ENCODE measurements around the gene SNRNP35. TPM values are rescaled to one million over a fixed set of nuclear protein-coding genes. Genes with fewer than 3 reads are reported as not detected.
"Not testable (repeated sequence)": the region's sequence is repeated elsewhere in the genome, so short reads cannot be mapped to it uniquely, and the experiment has no call there.

SNRNP35 gene, protein sequence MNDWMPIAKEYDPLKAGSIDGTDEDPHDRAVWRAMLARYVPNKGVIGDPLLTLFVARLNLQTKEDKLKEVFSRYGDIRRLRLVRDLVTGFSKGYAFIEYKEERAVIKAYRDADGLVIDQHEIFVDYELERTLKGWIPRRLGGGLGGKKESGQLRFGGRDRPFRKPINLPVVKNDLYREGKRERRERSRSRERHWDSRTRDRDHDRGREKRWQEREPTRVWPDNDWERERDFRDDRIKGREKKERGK
- total RNA-seq = 10 to 100 TPM; 16.6 to 22.6 TPM

DNA sequence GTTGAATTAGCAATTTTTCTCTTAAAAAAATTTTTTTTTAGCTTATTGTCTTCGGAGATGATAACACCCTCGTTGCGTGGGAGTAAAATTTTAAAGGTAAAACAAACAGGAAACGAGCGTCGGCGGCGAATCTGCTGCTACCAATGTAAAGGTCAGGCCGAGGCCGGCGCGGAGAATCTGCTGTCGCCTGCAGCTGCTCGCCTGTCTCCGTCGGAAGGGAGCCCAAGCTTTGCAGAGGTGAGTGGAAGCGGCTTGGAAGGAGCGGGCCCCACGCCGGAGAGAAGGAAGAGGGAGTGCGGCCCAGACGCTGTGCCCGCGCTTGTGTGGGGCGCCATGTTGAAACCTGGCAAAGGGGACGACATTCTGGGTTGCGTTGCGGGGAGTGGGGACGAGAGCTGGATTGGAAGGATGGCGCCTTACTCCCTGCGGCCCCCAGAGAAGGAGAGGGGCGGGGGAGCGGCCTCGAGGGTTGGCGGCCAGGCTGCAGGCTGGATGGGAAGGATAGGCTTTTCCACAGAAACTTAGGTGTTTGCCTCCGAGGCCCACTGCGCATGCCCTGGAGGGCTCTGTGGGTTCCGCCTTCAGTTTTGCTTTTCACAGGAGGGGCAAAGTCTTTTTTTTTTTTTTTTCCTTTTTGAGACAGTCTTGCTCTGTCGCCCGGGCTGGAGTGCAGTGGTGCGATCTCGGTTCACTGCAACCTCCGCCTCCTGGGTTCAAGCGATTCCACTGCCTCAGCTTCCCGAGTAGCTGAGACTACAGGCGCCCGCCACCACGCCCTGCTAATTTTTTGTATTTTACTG is at the start of gene SNRNP35:
TSS of gene SNRNP35 (plus strand) at position 160 of the 800 bp plus-strand sequence. CDS start 7,402 bp downstream, outside the sequence.
- intact Hi-C loops (cut with DNase I) = loop anchor here (10.0 kb wide), 1 partner anchor 63 kb away; no protein-coding TSS in a partner anchor

DNA sequence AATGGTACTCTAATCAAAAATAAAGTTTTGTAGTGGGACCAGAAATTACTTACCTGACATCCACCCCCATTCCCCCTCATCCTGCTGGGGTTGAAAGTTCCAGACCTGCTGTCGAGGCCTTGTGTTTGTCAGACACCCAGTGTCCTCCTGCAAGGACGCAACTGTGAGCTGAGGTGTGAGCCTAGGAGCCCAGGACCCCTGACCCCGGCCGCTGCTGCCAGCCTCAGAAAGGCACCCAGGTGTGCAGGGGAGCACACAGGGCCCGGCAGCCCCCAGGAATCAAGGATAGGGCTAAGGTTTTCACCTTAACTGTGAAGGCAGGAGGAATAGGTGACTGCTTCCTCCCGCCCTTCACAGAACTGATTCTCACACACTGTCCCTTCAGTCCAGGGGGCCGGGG is 49.3 kb upstream of the SNRNP35 start:
- H3K9me3 ChIP-seq; intact Hi-C loops (cut with DNase I); H3K27me3 ChIP-seq (replicated peaks; ENCODE audit: insufficient read depth); DNase-seq (ENCODE audit: low spot score); H3K4me3 ChIP-seq; H3K27ac ChIP-seq; H3K4me1 ChIP-seq (replicated peaks): not testable (repeated sequence)
- 88% methylated on average over 7 of the region's 7 CpGs for WGBS
- H3K36me3 ChIP-seq = peaks cover 0 to 12% of the 10 kb centered on the region in 2 donors

More for the DNA sequence above, at the start of gene SNRNP35:
- H3K36me3 ChIP-seq = no peaks in the 10 kb centered on the region
- peak within 1 kb of the TSS; percentile 99 for H3K27ac ChIP-seq
- WGBS = under 1% methylated on average over 48 of the region's 48 CpGs
- no peaks in the 10 kb centered on the region for H3K4me1 ChIP-seq (replicated peaks)
- peak within 1 kb of the TSS; percentile 84 to 85 for H3K4me3 ChIP-seq
- peak; percentile 66 for DNase-seq (ENCODE audit: low spot score)
- TF ChIP-seq POLR2AphosphoS5 (IDR thresholded peaks at IDR 0.05) (peak; percentile 38), CTCF (IDR thresholded peaks at IDR 0.05) (no peak), POLR2A (IDR thresholded peaks at IDR 0.05) (peak; percentile 23)
- no peaks in the 10 kb centered on the region for H3K27me3 ChIP-seq (replicated peaks; ENCODE audit: insufficient read depth)
- no peaks in the 10 kb centered on the region for H3K9me3 ChIP-seq

GRCh38 chr12:123409284-123410040 is 48.5 kb upstream of the SNRNP35 start:
- H3K4me3 ChIP-seq; H3K4me1 ChIP-seq (replicated peaks); H3K36me3 ChIP-seq; H3K27ac ChIP-seq; H3K9me3 ChIP-seq; intact Hi-C loops (cut with DNase I); H3K27me3 ChIP-seq (replicated peaks; ENCODE audit: insufficient read depth); DNase-seq (ENCODE audit: low spot score): not testable (repeated sequence)
- 80% methylated on average over 11 of the region's 11 CpGs for WGBS

GRCh38 chr12:123410041-123410412 is 47.9 kb upstream of the SNRNP35 start:
- WGBS = 94% methylated on average over 5 of the region's 5 CpGs
- no peak for DNase-seq (ENCODE audit: low spot score)
- intact Hi-C loops (cut with DNase I) = no loop called here

DNA sequence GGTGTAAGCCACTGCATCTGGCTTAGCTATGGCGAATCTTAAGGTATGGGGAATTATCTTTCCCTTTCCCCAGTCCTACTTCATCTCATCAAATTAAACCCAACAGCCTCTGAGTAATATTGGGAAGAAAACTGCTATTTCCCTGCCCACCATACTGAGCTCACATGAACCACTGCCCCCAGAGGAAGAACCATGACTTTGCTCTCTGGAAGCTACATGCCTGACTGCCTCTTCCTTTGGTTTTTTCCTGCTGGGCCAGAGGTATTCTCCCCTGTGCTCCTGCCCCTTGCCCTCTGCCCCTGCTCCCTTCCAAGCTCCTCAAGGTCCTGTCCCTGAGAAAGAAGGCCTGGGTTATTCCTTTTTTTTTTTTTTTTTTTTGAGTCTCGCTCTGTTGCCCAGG is 36.6 kb upstream of the SNRNP35 start:
- WGBS = 97% methylated on average over 2 of the region's 2 CpGs
- H3K4me1 ChIP-seq (replicated peaks) = no peaks in the 10 kb centered on the region
- no peak for TF ChIP-seq POLR2A (IDR thresholded peaks at IDR 0.05)
- TF ChIP-seq POLR2AphosphoS5 (IDR thresholded peaks at IDR 0.05) = no peak
- no peak for TF ChIP-seq CTCF (IDR thresholded peaks at IDR 0.05)

More at GRCh38 chr12:123410041-123410412, 47.9 kb upstream of the SNRNP35 start:
- no peaks in the 10 kb centered on the region for H3K4me1 ChIP-seq (replicated peaks)
- H3K9me3 ChIP-seq = no peaks in the 10 kb centered on the region
- TF ChIP-seq POLR2A (IDR thresholded peaks at IDR 0.05) (no peak), CTCF (IDR thresholded peaks at IDR 0.05) (no peak), POLR2AphosphoS5 (IDR thresholded peaks at IDR 0.05) (no peak)
- no peak overlapping the region for H3K4me3 ChIP-seq
- H3K27me3 ChIP-seq (replicated peaks; ENCODE audit: insufficient read depth) = no peaks in the 10 kb centered on the region
- H3K36me3 ChIP-seq = no peaks in the 10 kb centered on the region
- no peak overlapping the region for H3K27ac ChIP-seq

More for the DNA sequence above, 36.6 kb upstream of the SNRNP35 start:
- Histone ChIP-seq H3K36me3 (peaks cover 5 to 12% of the 10 kb centered on the region in 2 donors), H3K9me3 (no peaks in the 10 kb centered on the region), H3K27me3 (replicated peaks; ENCODE audit: insufficient read depth) (no peaks in the 10 kb centered on the region), H3K4me3 (no peak overlapping the region), H3K27ac (no peak overlapping the region)
- no peak for DNase-seq (ENCODE audit: low spot score)
- intact Hi-C loops (cut with DNase I) = no loop called here
